ENCODE measurements around the gene UBE2S.
A peak's percentile ranks its signal among the peaks of the same experiment; 100 is the strongest.

The UBE2S gene

GRCh38 chr19:55352549-55353145, 54.9 kb downstream of the UBE2S start:
- H3K4me3 ChIP-seq (ENCODE audit: low read depth, low read length): no peak overlapping the region
- DNase-seq (ENCODE audit: low read depth): no peak
- TF ChIP-seq, protein P1, sequence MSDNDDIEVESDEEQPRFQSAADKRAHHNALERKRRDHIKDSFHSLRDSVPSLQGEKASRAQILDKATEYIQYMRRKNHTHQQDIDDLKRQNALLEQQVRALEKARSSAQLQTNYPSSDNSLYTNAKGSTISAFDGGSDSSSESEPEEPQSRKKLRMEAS (IDR thresholded peaks at IDR 0.05; ENCODE audit: low read depth, low read length): no peak
- TF ChIP-seq POLR2A (IDR thresholded peaks at IDR 0.05; ENCODE audit: extremely low read depth, insufficient read length): no peak
- no peak for TF ChIP-seq MYC (IDR thresholded peaks at IDR 0.05; ENCODE audit: low read depth, low read length)
- TF ChIP-seq, protein P2, sequence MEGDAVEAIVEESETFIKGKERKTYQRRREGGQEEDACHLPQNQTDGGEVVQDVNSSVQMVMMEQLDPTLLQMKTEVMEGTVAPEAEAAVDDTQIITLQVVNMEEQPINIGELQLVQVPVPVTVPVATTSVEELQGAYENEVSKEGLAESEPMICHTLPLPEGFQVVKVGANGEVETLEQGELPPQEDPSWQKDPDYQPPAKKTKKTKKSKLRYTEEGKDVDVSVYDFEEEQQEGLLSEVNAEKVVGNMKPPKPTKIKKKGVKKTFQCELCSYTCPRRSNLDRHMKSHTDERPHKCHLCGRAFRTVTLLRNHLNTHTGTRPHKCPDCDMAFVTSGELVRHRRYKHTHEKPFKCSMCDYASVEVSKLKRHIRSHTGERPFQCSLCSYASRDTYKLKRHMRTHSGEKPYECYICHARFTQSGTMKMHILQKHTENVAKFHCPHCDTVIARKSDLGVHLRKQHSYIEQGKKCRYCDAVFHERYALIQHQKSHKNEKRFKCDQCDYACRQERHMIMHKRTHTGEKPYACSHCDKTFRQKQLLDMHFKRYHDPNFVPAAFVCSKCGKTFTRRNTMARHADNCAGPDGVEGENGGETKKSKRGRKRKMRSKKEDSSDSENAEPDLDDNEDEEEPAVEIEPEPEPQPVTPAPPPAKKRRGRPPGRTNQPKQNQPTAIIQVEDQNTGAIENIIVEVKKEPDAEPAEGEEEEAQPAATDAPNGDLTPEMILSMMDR (IDR thresholded peaks at IDR 0.05; ENCODE audit: low read depth, low read length): no peak

- H3K4me3 ChIP-seq (ENCODE audit: low read depth, low read length): no peak overlapping the region
- peak; percentile 39 for DNase-seq (ENCODE audit: low read depth)
- TF ChIP-seq MYC (IDR thresholded peaks at IDR 0.05; ENCODE audit: low read depth, low read length) (no peak), POLR2A (IDR thresholded peaks at IDR 0.05; ENCODE audit: extremely low read depth, insufficient read length) (no peak)
- TF ChIP-seq, protein P1 (IDR thresholded peaks at IDR 0.05; ENCODE audit: low read depth, low read length): no peak
- TF ChIP-seq, protein P2 (IDR thresholded peaks at IDR 0.05; ENCODE audit: low read depth, low read length): no peak
These were observed 55.5 kb downstream of the UBE2S start for GRCh38 chr19:55352040-55352439.

DNA sequence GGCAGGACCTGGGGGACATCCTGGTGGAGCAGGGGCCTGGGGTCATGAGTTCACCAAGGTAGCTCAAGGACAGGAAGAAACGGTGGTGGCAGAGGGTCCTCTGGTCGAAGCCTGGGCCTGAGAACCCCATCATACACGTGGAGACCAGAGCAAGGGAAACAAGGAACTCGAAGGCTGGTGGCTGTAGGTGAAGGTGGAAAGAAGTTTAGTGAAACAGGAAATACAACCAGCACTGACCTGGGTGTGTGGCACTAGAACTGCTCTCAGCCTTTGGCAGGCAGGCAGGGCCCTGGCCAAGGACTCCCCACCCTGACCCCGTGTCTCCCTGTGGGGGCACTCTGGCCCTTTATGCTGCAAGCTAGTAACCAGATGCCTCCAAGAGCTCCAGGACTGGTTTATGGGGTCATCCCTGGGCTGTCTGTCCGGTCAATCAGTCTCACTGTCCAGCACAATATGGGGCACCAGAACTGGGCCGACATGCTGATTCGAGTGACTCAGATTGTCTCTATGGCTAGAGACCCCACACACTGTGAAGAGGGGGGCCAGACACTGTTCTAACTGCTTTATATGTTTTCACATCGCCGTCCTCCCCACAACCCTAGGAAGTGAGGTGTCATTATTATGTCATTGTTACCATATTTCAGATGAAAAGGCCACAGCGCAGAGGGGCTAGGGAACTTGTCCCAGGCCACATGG, 56.8 kb downstream of the UBE2S start:
- TF ChIP-seq, protein P2 (IDR thresholded peaks at IDR 0.05; ENCODE audit: low read depth, low read length): no peak
- TF ChIP-seq, protein P1 (IDR thresholded peaks at IDR 0.05; ENCODE audit: low read depth, low read length): no peak
- TF ChIP-seq POLR2A (IDR thresholded peaks at IDR 0.05; ENCODE audit: extremely low read depth, insufficient read length) (no peak), MYC (IDR thresholded peaks at IDR 0.05; ENCODE audit: low read depth, low read length) (no peak)
- DNase-seq (ENCODE audit: low read depth): no peak
- H3K4me3 ChIP-seq (ENCODE audit: low read depth, low read length): no peak overlapping the region

Measured in NB4 (cell line).